Lung (tissue), 12 donors: ENCODE measurements around the gene TCOF1. TPM values are rescaled to one million over a fixed set of nuclear protein-coding genes. Genes with fewer than 3 reads are reported as not detected.

Experiments used
- ATAC-seq: fragments of 200-7000 bp; cut with Tn5 transposase; one replicate; pipeline ENCODE4 v1.9.1; 2020; ENCODE audit warnings: moderate number of reproducible peaks; ENCODE audit not compliant: insufficient read depth, low FRiP score
- DNase-seq, 3 donors: peaks; one replicate each; pipeline ENCODE4 v3.0.0-alpha.2; 2013 to 2017
- H3K27ac ChIP-seq, 2 donors: one replicate each; pipeline ENCODE4 v1.5.1; 2013; ENCODE audit warnings: mild to moderate bottlenecking in 2 of 2, moderate library complexity in 2 of 2, control low read depth in 1 of 2, inconsistent platforms in 1 of 2, low read depth in 1 of 2, low read length in 1 of 2
- H3K27me3 ChIP-seq, 3 donors: one replicate each; pipeline ENCODE4 v1.5.1; 2013; ENCODE audit warnings: low read length in 2 of 3; ENCODE audit not compliant: control insufficient read depth in 3 of 3, insufficient read depth in 3 of 3
- H3K36me3 ChIP-seq, 4 donors: one replicate each; pipeline ENCODE4 v1.5.1; 2013; ENCODE audit warnings: low read length in 4 of 4, mild to moderate bottlenecking in 1 of 4, moderate library complexity in 1 of 4; ENCODE audit not compliant: control insufficient read depth in 4 of 4, insufficient read depth in 4 of 4
- H3K4me1 ChIP-seq, 5 donors: one replicate each; pipeline ENCODE4 v1.5.1; 2013; ENCODE audit warnings: low read length in 5 of 5, mild to moderate bottlenecking in 2 of 5, moderate library complexity in 1 of 5; ENCODE audit not compliant: control insufficient read depth in 5 of 5, insufficient read depth in 5 of 5
- H3K4me3 ChIP-seq: one replicate; pipeline ENCODE4 v1.5.1; 2013; ENCODE audit warnings: mild to moderate bottlenecking, control low read depth, moderate library complexity
- H3K9ac ChIP-seq, 2 donors: one replicate each; pipeline ENCODE4 v1.5.1; 2013; ENCODE audit warnings: low read length in 2 of 2, control low read depth in 1 of 2; ENCODE audit not compliant: insufficient read depth in 1 of 2
- H3K9me3 ChIP-seq, 4 donors: one replicate each; pipeline ENCODE4 v1.5.1; 2013; ENCODE audit warnings: low read length in 3 of 4, mild to moderate bottlenecking in 1 of 4, moderate library complexity in 1 of 4; ENCODE audit not compliant: control insufficient read depth in 4 of 4, insufficient read depth in 3 of 4
- WGBS, 2 donors: extraction: QIAGEN DNeasy Blood & Tissue Kit; methylation state at CpG; one replicate each; pipeline ENCODE4 v1.1.7; 2013; 5-methylcytosine and 5-hydroxymethylcytosine counted together
- polyA plus RNA-seq, 2 donors: library from polyadenylated mRNA; stranded (reverse); fragments of 200-250 nt; gene quantifications; one replicate each; pipeline ENCODE4 v1.2.1, GENCODE V29; 2013
- total RNA-seq, 2 donors: library from RNA; depleted of rRNA in 1 of 2; stranded (reverse); fragments of >200 nt in 1 of 2; gene quantifications; one replicate each; pipeline ENCODE4 v1.2.1, GENCODE V29; 2014 to 2021
- TF ChIP-seq, protein P1 (sequence below): IDR thresholded peaks from 2 replicates; pipeline ENCODE4 v1.5.1; 2012; ENCODE audit warnings: mild to moderate bottlenecking; ENCODE audit errors: control extremely low read depth, extremely low read depth
- donor health status: control.
- donor health status: control.
- donor health status: Bipolar disorder and iron deficiency.
- donor health status: healthy.
- donor health status: DM: yes; HTN: yes; CAD: no.

Gene TCOF1
- total and polyA plus RNA-seq, 4 donors: 13.3 to 25.3 (median 15.9) TPM

DNA sequence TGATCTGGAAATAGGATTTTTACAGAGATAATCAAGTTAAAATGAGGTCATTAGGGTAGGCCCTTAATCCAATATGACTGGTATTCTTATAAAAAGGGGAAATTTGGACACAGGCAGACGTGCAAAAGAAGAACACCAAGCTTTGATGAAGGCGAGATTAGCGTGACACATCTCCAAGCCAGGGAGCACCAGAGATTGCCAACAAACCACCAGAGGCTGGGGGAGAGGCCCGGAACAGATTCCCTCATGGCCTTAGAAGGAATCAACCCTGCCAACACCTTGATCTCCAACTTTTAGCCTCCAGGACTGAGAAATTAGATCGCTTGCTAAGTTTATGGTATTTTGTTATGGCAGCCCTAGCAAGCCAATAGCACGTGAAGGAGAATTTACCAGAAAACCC, 44.0 kb upstream of the TCOF1 start:
- 75 to 88% methylated on average over 6 of the region's 6 CpGs for WGBS, 2 donors
- H3K4me1 ChIP-seq: peaks cover 0 to 12% (median 0%) of the 10 kb centered on the region in 5 donors
- H3K9ac ChIP-seq: no peak overlapping the region
- peaks cover 0 to 4% (median 0%) of the 10 kb centered on the region in 4 donors for H3K9me3 ChIP-seq
- no peaks in the 10 kb centered on the region for H3K27me3 ChIP-seq
- H3K4me3 ChIP-seq: no peak overlapping the region
- TF ChIP-seq, protein P1, sequence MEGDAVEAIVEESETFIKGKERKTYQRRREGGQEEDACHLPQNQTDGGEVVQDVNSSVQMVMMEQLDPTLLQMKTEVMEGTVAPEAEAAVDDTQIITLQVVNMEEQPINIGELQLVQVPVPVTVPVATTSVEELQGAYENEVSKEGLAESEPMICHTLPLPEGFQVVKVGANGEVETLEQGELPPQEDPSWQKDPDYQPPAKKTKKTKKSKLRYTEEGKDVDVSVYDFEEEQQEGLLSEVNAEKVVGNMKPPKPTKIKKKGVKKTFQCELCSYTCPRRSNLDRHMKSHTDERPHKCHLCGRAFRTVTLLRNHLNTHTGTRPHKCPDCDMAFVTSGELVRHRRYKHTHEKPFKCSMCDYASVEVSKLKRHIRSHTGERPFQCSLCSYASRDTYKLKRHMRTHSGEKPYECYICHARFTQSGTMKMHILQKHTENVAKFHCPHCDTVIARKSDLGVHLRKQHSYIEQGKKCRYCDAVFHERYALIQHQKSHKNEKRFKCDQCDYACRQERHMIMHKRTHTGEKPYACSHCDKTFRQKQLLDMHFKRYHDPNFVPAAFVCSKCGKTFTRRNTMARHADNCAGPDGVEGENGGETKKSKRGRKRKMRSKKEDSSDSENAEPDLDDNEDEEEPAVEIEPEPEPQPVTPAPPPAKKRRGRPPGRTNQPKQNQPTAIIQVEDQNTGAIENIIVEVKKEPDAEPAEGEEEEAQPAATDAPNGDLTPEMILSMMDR: no peak
- H3K36me3 ChIP-seq: no peaks in the 10 kb centered on the region
- no peak for DNase-seq
- no peak for ATAC-seq
- H3K27ac ChIP-seq: no peak overlapping the region

- Histone ChIP-seq H3K27me3 (no peaks in the 10 kb centered on the region), H3K4me3 (no peak overlapping the region), H3K9me3 (peaks cover 0 to 3% (median 0%) of the 10 kb centered on the region in 4 donors), H3K4me1 (peaks cover 0 to 16% (median under 1%) of the 10 kb centered on the region in 5 donors), H3K36me3 (no peaks in the 10 kb centered on the region), H3K27ac (no peak overlapping the region), H3K9ac (no peak overlapping the region)
- 63 to 71% methylated on average over 6 of the region's 6 CpGs for WGBS, 2 donors
- TF ChIP-seq, protein P1: no peak
- ATAC-seq (no peak), DNase-seq (no peak)
Observed at GRCh38 chr5:150313921-150314716, 43.4 kb upstream of the TCOF1 start.

GRCh38 chr5:150315245-150315644, 42.3 kb upstream of the TCOF1 start:
- Histone ChIP-seq H3K27ac (no peak overlapping the region), H3K4me3 (no peak overlapping the region), H3K9ac (no peak overlapping the region), H3K36me3 (no peaks in the 10 kb centered on the region), H3K9me3 (no peaks in the 10 kb centered on the region), H3K27me3 (no peaks in the 10 kb centered on the region), H3K4me1 (peaks cover 0 to 19% (median 7%) of the 10 kb centered on the region in 5 donors)
- DNase-seq: no peak
- TF ChIP-seq, protein P1: no peak
- 87 to 92% methylated on average over 4 of the region's 4 CpGs for WGBS, 2 donors
- no peak for ATAC-seq
